ENCODE results near the gene LTBR.

The LTBR gene

GRCh38 chr12:6363330-6364043 is 20.5 kb upstream of the LTBR start:
- Histone ChIP-seq H3K27ac (ENCODE audit: low read depth, low read length) (peak overlapping the region; percentile 91), H3K4me1 (ENCODE audit: control insufficient read depth, insufficient read depth, low read length) (no peaks in the 10 kb centered on the region)

GRCh38 chr12:6364044-6364374 is 20.0 kb upstream of the LTBR start:
- Histone ChIP-seq H3K27ac (ENCODE audit: low read depth, low read length) (peak overlapping the region; percentile 91), H3K4me3 (ENCODE audit: low read length) (peak overlapping the region; percentile 61), H3K27me3 (ENCODE audit: control insufficient read depth, insufficient read depth, low read length) (no peaks in the 10 kb centered on the region), H3K4me1 (ENCODE audit: control insufficient read depth, insufficient read depth, low read length) (no peaks in the 10 kb centered on the region), H3K9ac (ENCODE audit: low read length) (no peak overlapping the region), H3K36me3 (ENCODE audit: control insufficient read depth, insufficient read depth, low read length) (no peaks in the 10 kb centered on the region)

More at GRCh38 chr12:6363330-6364043, 20.5 kb upstream of the LTBR start:
- no peaks in the 10 kb centered on the region for H3K36me3 ChIP-seq (ENCODE audit: control insufficient read depth, insufficient read depth, low read length)
- no peak overlapping the region for H3K9ac ChIP-seq (ENCODE audit: low read length)
- H3K27me3 ChIP-seq (ENCODE audit: control insufficient read depth, insufficient read depth, low read length): no peaks in the 10 kb centered on the region
- peak overlapping the region; percentile 61 for H3K4me3 ChIP-seq (ENCODE audit: low read length)

- Histone ChIP-seq H3K4me1 (ENCODE audit: control insufficient read depth, insufficient read depth, low read length) (no peaks in the 10 kb centered on the region), H3K36me3 (ENCODE audit: control insufficient read depth, insufficient read depth, low read length) (no peaks in the 10 kb centered on the region), H3K27me3 (ENCODE audit: control insufficient read depth, insufficient read depth, low read length) (no peaks in the 10 kb centered on the region), H3K4me3 (ENCODE audit: low read length) (no peak overlapping the region), H3K27ac (ENCODE audit: low read depth, low read length) (no peak overlapping the region), H3K9ac (ENCODE audit: low read length) (no peak overlapping the region)
Measured at GRCh38 chr12:6367065-6367968, 16.6 kb upstream of the LTBR start.

- Histone ChIP-seq H3K9ac (ENCODE audit: low read length) (no peak overlapping the region), H3K27ac (ENCODE audit: low read depth, low read length) (no peak overlapping the region), H3K4me1 (ENCODE audit: control insufficient read depth, insufficient read depth, low read length) (no peaks in the 10 kb centered on the region), H3K36me3 (ENCODE audit: control insufficient read depth, insufficient read depth, low read length) (no peaks in the 10 kb centered on the region), H3K27me3 (ENCODE audit: control insufficient read depth, insufficient read depth, low read length) (no peaks in the 10 kb centered on the region), H3K4me3 (ENCODE audit: low read length) (no peak overlapping the region)
Measured at GRCh38 chr12:6367969-6368892, 15.7 kb upstream of the LTBR start.

GRCh38 chr12:6368906-6369525 is 14.9 kb upstream of the LTBR start:
- Histone ChIP-seq H3K27me3 (ENCODE audit: control insufficient read depth, insufficient read depth, low read length) (no peaks in the 10 kb centered on the region), H3K9ac (ENCODE audit: low read length) (no peak overlapping the region), H3K36me3 (ENCODE audit: control insufficient read depth, insufficient read depth, low read length) (no peaks in the 10 kb centered on the region), H3K4me1 (ENCODE audit: control insufficient read depth, insufficient read depth, low read length) (no peaks in the 10 kb centered on the region), H3K4me3 (ENCODE audit: low read length) (no peak overlapping the region), H3K27ac (ENCODE audit: low read depth, low read length) (no peak overlapping the region)

- H3K36me3 ChIP-seq (ENCODE audit: control insufficient read depth, insufficient read depth, low read length): no peaks in the 10 kb centered on the region
- no peaks in the 10 kb centered on the region for H3K27me3 ChIP-seq (ENCODE audit: control insufficient read depth, insufficient read depth, low read length)
- H3K27ac ChIP-seq (ENCODE audit: low read depth, low read length): no peak overlapping the region
- H3K9ac ChIP-seq (ENCODE audit: low read length): no peak overlapping the region
- H3K4me3 ChIP-seq (ENCODE audit: low read length): no peak overlapping the region
- no peaks in the 10 kb centered on the region for H3K4me1 ChIP-seq (ENCODE audit: control insufficient read depth, insufficient read depth, low read length)
Measured at GRCh38 chr12:6369916-6370575, 13.9 kb upstream of the LTBR start.

GRCh38 chr12:6370576-6370935 is 13.4 kb upstream of the LTBR start:
- Histone ChIP-seq H3K27ac (ENCODE audit: low read depth, low read length) (no peak overlapping the region), H3K9ac (ENCODE audit: low read length) (no peak overlapping the region), H3K4me3 (ENCODE audit: low read length) (peak overlapping the region; percentile 1), H3K4me1 (ENCODE audit: control insufficient read depth, insufficient read depth, low read length) (no peaks in the 10 kb centered on the region), H3K36me3 (ENCODE audit: control insufficient read depth, insufficient read depth, low read length) (no peaks in the 10 kb centered on the region), H3K27me3 (ENCODE audit: control insufficient read depth, insufficient read depth, low read length) (no peaks in the 10 kb centered on the region)

GRCh38 chr12:6370994-6371754 is 12.8 kb upstream of the LTBR start:
- Histone ChIP-seq H3K27ac (ENCODE audit: low read depth, low read length) (peak overlapping the region; percentile 15), H3K27me3 (ENCODE audit: control insufficient read depth, insufficient read depth, low read length) (no peaks in the 10 kb centered on the region), H3K9ac (ENCODE audit: low read length) (no peak overlapping the region), H3K4me3 (ENCODE audit: low read length) (peak overlapping the region; percentile 1), H3K36me3 (ENCODE audit: control insufficient read depth, insufficient read depth, low read length) (no peaks in the 10 kb centered on the region), H3K4me1 (ENCODE audit: control insufficient read depth, insufficient read depth, low read length) (peaks cover under 1% of the 10 kb centered on the region)

GRCh38 chr12:6372403-6373003 is 11.5 kb upstream of the LTBR start:
- H3K36me3 ChIP-seq (ENCODE audit: control insufficient read depth, insufficient read depth, low read length): no peaks in the 10 kb centered on the region
- peak overlapping the region; percentile 22 for H3K4me3 ChIP-seq (ENCODE audit: low read length)
- peaks cover 14% of the 10 kb centered on the region for H3K4me1 ChIP-seq (ENCODE audit: control insufficient read depth, insufficient read depth, low read length)
- H3K27ac ChIP-seq (ENCODE audit: low read depth, low read length): peak overlapping the region; percentile 71
- no peaks in the 10 kb centered on the region for H3K27me3 ChIP-seq (ENCODE audit: control insufficient read depth, insufficient read depth, low read length)
- H3K9ac ChIP-seq (ENCODE audit: low read length): no peak overlapping the region

- peak overlapping the region; percentile 71 for H3K27ac ChIP-seq (ENCODE audit: low read depth, low read length)
- H3K4me3 ChIP-seq (ENCODE audit: low read length): peak overlapping the region; percentile 59
- H3K36me3 ChIP-seq (ENCODE audit: control insufficient read depth, insufficient read depth, low read length): no peaks in the 10 kb centered on the region
- no peaks in the 10 kb centered on the region for H3K27me3 ChIP-seq (ENCODE audit: control insufficient read depth, insufficient read depth, low read length)
- H3K9ac ChIP-seq (ENCODE audit: low read length): no peak overlapping the region
- peaks cover 16% of the 10 kb centered on the region for H3K4me1 ChIP-seq (ENCODE audit: control insufficient read depth, insufficient read depth, low read length)
Measured at GRCh38 chr12:6373022-6373787, 10.8 kb upstream of the LTBR start.
